Ecto neural progenitor cell (in vitro differentiated cells): ENCODE data around the gene ZBTB39.
"Not testable (repeated sequence)": the region's sequence is repeated elsewhere in the genome, so short reads cannot be mapped to it uniquely, and the experiment has no call there.

Experiments used
- DNase-seq: peaks from one replicate; pipeline ENCODE4 v3.0.0-alpha.2; 2018; ENCODE audit warnings: low spot score

The ZBTB39 gene

GRCh38 chr12:57005980-57006808 lies at the start of gene ZBTB39:
Gene ZBTB39, minus strand, starts transcription at chr12:57006546. Its CDS starts 1,629 bp downstream, at chr12:57004917.
- DNase-seq, result peak; percentile 88

- DNase-seq, result no peak
Measured at GRCh38 chr12:57055824-57056223, 49.5 kb upstream of the ZBTB39 start.

DNA sequence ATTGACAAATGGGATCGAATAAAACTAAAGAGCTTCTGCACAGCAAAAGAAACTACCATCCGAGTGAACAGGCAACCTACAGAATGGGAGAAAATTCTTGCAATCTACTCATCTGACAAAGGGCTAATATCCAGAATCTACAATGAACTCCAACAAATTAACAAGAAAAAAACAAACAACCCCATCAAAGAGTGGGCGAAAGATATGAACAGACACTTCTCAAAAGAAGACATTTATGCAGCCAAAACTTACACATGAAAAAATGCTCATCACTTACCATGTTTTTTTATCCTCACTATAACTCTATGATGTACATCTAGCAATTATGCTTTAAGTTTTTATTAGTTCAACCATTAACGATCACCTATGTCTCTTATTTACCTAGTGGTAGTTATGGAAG lies 47.6 kb upstream of the ZBTB39 start:
- not testable (repeated sequence) for DNase-seq

- DNase-seq, result not testable (repeated sequence)
Measured at GRCh38 chr12:57053146-57053545, 46.8 kb upstream of the ZBTB39 start.

- no peak for DNase-seq
Measured at GRCh38 chr12:57051011-57051410, 44.7 kb upstream of the ZBTB39 start.

- DNase-seq, result no peak
Measured at GRCh38 chr12:57049890-57050289, 43.5 kb upstream of the ZBTB39 start, which contains the start of gene MYO1A. Gene MYO1A, minus strand, starts transcription at chr12:57050129. Its CDS starts 1,806 bp downstream, at chr12:57048323.

GRCh38 chr12:57049119-57049446 lies 42.7 kb upstream of the ZBTB39 start:
- DNase-seq, result no peak

GRCh38 chr12:57048423-57049118 lies 42.2 kb upstream of the ZBTB39 start:
- DNase-seq, result no peak

GRCh38 chr12:57047981-57048380 lies 41.6 kb upstream of the ZBTB39 start:
- no peak for DNase-seq

GRCh38 chr12:57046947-57047890 lies 40.9 kb upstream of the ZBTB39 start:
- DNase-seq, result no peak

DNA sequence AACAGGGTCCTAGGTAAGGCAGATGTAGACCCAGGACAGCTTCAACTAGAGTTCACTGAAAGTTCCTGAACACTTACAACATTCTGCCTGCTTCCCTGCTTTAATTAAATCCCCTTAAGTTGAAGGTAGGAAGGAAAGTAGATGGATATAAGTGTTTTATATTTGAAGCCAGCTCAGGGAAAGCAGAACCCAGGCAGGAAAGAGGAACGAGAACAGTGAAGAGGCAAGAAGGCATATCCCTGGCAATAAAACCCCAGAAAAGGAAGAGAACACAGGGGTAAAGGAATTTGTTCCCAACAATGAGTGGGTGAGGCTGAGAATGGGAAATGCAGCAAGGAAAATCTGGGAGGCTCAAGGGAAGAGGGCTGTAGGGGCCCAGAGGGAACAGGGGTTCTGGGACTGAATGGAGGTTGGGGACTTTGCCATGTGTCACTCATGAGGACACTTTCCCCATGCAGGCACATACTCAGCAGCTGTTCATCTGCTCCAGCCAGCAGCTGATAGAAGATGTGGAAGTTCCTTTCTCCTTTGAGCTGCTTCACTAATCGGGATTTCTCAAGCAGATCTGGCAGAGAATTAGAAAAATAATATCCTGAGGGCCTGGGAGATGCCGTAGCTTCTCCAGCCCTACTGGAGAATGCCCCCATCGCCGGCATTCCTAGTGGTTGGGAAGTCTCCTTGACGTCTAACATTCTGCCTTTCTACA lies 39.9 kb upstream of the ZBTB39 start:
- no peak for DNase-seq

- no peak for DNase-seq
Measured at GRCh38 chr12:57044889-57045288, 38.5 kb upstream of the ZBTB39 start.

GRCh38 chr12:57044468-57044867 lies 38.1 kb upstream of the ZBTB39 start:
- DNase-seq, result no peak

DNA sequence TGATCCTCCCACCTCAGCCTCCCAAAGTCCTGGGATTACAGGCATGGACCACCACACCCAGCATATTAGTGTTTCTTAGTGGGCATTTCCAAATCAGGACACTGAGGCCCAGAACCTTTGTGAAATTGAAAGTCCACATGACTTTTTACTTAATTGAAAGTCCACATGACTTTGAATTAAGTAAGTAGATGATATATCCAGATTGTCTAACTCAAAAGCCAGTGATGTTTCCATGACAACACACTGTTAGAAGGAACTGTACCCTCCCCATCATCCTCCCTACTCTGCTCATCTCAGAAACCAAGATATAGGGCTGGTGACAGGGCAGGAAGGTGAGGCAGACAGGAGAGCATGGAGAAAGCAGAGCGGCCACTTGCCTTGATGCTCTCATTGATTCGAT lies 36.3 kb upstream of the ZBTB39 start:
- DNase-seq, result no peak

- no peak for DNase-seq
Measured at GRCh38 chr12:57040750-57041149, 34.4 kb upstream of the ZBTB39 start.

DNA sequence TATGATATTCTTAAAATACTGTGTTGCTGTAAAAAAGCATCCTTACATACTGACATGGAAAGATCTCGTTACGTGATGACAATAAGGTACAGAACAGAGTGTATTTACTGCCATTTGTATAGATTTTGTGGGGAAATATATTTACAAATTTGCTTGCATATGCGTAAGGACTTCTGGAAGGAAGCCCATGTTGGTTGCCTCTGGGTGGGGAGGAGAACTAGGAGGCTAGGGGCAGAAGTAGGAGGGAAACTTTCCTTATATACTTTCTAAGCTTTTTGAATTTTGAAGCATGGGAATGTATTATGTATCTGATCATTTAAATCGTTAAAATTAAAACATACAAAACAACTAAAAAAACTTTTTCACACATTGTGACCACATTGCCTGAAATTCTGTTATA lies 33.9 kb upstream of the ZBTB39 start:
- no peak for DNase-seq

DNA sequence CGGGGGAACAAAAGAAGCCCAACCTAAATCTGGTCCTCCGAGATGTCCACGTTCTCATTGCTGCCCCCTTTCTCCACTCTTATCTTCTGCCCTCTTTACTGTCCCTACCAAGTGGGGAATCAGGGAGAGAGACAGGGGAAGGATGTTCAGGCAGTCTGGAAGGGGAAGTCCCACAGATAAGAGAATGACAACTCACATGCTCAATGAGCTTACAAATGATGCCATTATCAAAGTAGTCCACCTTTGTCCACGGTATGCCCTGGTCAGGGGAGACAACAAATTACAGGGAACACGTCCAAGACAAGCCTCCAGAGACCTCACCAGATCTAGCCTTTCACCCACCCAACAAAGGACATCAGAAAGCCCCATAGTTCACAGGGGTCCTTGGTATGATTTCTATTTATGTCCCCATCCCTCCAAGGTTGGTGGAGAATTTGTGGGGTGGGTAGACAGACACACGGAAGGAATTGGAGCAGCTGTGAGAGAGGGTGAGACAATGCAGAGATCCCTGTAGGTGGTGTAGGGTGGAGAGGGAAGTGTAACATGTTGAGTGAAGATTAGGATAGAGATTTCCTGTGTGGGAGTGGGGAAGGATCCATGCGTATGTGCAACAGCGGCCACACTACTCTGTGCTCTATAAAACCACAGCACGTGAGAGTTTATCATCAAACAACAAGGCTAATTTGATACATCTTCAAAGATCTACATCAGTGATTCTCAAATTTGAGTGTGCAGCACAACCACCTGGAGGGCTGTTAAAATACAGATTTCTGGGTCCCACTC lies 32.9 kb upstream of the ZBTB39 start:
- DNase-seq, result no peak

DNA sequence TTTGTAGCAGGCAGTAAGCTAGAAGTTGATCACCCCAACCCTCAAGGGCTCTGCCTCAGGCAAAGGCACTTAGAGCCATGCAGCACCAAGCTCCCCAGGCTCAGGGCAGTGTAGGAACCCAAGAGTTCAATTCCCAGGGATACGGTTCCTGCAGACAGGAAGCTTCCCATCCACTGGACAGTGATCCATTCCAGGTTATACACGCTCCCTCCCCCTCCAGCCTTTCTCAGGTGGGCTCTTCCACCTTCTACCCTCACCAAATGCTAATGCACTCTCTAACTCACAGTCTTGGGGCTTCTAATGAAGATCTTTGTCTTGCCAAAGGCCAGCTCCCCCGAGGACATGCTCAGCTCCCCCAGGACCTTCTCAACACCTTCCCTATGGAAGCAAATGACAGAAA lies 30.9 kb upstream of the ZBTB39 start:
- DNase-seq, result no peak

- DNase-seq, result no peak
Measured at GRCh38 chr12:57033431-57033830, 27.1 kb upstream of the ZBTB39 start.

GRCh38 chr12:57031789-57032188 lies 25.4 kb upstream of the ZBTB39 start:
- DNase-seq, result no peak
